Lower leg skin (tissue), 4 donors: ENCODE data around the gene SPIN3. TPM values are rescaled to one million over a fixed set of nuclear protein-coding genes. Genes with fewer than 3 reads are reported as not detected.
"Not testable (repeated sequence)": the region's sequence is repeated elsewhere in the genome, so short reads cannot be mapped to it uniquely, and the experiment has no call there.

Experiments used
- DNase-seq, 2 donors: peaks; one replicate each; pipeline ENCODE4 v3.0.0-alpha.2; 2019; ENCODE audit warnings: low spot score in 2 of 2
- H3K4me3 ChIP-seq: fragments of 200-600 bp; sonication (generic); 2 replicates; pipeline ENCODE4 v1.5.1; 2017; ENCODE audit warnings: mild to moderate bottlenecking, low read depth; ENCODE audit not compliant: poor library complexity, severe bottlenecking
- CTCF ChIP-seq, 3 donors: fragments of 450-650 bp; IDR thresholded peaks; one replicate each; pipeline ENCODE4 v1.5.1; 2016; ENCODE audit warnings: antibody characterized with exemption in 3 of 3, mild to moderate bottlenecking in 3 of 3, moderate library complexity in 2 of 3
- POLR2A ChIP-seq, 2 donors: fragments of 450-650 bp; IDR thresholded peaks; one replicate each; pipeline ENCODE4 v1.6.1; 2016 to 2017; ENCODE audit warnings: antibody characterized with exemption in 2 of 2, mild to moderate bottlenecking in 1 of 2, moderate library complexity in 1 of 2
- WGBS, 2 donors: methylation state at CpG; one replicate each; pipeline ENCODE4 v1.1.5; 2018; 5-methylcytosine and 5-hydroxymethylcytosine counted together
- intact Hi-C: fragments of 100-400 bp; cut with DNase I; formaldehyde crosslinking; loops from one replicate; pipeline ENCODE4 v1.15.0; 2023; ENCODE audit warnings: low total_unique reads
- total RNA-seq, 4 donors: library from RNA; depleted of rRNA; stranded (reverse); fragments of >200 nt; gene quantifications; one replicate each; pipeline ENCODE4 v1.1.0, GENCODE V29; 2016

Gene SPIN3
- total RNA-seq, 4 donors from 2014 or later: 1.7 to 5.5 (median 3.0) TPM

DNA sequence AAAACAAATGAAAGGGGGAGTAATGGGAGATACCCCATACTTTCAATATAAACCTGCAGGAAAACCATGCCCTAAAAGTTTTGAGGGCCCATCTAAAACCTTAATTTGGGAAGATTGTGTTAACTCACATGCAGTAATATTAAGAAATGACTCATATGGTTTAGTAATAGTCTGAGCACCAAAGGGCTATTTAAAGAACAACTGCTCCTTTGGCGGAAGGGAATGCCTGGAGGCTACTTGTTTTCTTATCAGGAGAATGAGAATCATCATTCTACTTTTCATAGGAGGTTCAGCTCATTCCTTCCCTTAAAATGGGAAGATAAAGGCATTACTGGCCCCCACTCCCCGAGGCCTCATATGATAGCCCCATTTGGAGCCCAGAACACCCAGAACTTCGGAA, 47.6 kb downstream of the SPIN3 start:
- DNase-seq: no peak
- 48 to 59% methylated on average over 3 of the region's 3 CpGs for WGBS, 2 donors
- no peak for TF ChIP-seq POLR2A (IDR thresholded peaks at IDR 0.05)
- TF ChIP-seq CTCF (IDR thresholded peaks at IDR 0.05): no peak
- intact Hi-C loops: no loop called here
- H3K4me3 ChIP-seq: no peak overlapping the region

- peak in 1 of 2 donors; percentile 46 for DNase-seq
- H3K4me3 ChIP-seq, intact Hi-C loops: not testable (repeated sequence)
- 30 to 32% methylated on average over 2 of the region's 2 CpGs for WGBS, 2 donors
Measured at GRCh38 chrX:56946201-56946600, 49.1 kb downstream of the SPIN3 start.

GRCh38 chrX:56945226-56945625, 50.1 kb downstream of the SPIN3 start:
- WGBS, 2 donors: 73 to 97% methylated on average over 4 of the region's 4 CpGs
- intact Hi-C loops, DNase-seq, H3K4me3 ChIP-seq: not testable (repeated sequence)

DNA sequence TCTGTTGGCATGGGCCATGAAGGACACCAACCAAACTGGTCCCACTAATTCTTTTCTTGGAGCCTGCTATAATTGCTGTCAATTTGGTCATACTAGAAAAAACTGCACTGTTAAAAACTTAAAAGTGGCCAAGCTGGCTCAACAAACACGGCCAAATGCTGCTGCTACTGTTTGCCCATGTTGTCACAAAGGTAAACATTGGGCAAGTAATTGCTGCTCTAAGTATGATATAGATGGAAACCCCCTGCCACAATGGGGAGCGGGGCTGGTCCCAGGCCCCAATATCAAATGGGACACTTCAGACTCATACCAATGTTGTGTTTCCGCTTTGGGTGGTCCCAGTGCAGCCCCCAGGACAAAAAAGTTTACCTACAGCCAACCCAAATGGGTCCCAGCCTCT, 52.1 kb downstream of the SPIN3 start:
- intact Hi-C loops: no loop called here
- DNase-seq: no peak
- no peak overlapping the region for H3K4me3 ChIP-seq
- no peak for TF ChIP-seq POLR2A (IDR thresholded peaks at IDR 0.05)
- WGBS, 2 donors: 54 to 86% methylated on average over 3 of the region's 3 CpGs

Other genes starting within 250 kb of the SPIN3 start
- 1 to 10 TPM; 1.3 to 7.8 (median 5.9) TPM for gene SPIN2B, start 126.0 kb upstream of the SPIN3 start, total RNA-seq
- gene SPIN2A, start 141.9 kb upstream of the SPIN3 start, total RNA-seq: under 1 TPM in 1 of 4 donors, not detected in 3; 0.23 TPM